ENCODE measurements around the gene RIC8B. TPM values are rescaled to one million over a fixed set of nuclear protein-coding genes. Genes with fewer than 3 reads are reported as not detected.

RIC8B gene
- total and polyA plus RNA-seq, 2 of the 8 experiments (the other 6 are each of a cell fraction or from before 2014, with no cell fraction given) = 8.2 to 25.3 TPM

- TF ChIP-seq SP2 (IDR thresholded peaks at IDR 0.05; ENCODE audit: low read length) (no peak), SIRT6 (IDR thresholded peaks at IDR 0.05; ENCODE audit: low read length) (no peak), KDM4A (IDR thresholded peaks at IDR 0.05; ENCODE audit: low read depth, low read length, severe bottlenecking) (no peak)
- TF ChIP-seq, protein P1, sequence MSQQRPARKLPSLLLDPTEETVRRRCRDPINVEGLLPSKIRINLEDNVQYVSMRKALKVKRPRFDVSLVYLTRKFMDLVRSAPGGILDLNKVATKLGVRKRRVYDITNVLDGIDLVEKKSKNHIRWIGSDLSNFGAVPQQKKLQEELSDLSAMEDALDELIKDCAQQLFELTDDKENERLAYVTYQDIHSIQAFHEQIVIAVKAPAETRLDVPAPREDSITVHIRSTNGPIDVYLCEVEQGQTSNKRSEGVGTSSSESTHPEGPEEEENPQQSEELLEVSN (IDR thresholded peaks at IDR 0.05) = no peak
These were observed 67.2 kb downstream of the RIC8B start (continued) for GRCh38 chr12:106841510-106842302.
